Measurements from ENCODE around the gene ALCAM. TPM values are rescaled to one million over a fixed set of nuclear protein-coding genes. Genes with fewer than 3 reads are reported as not detected.
"Not testable (repeated sequence)": the region's sequence is repeated elsewhere in the genome, so short reads cannot be mapped to it uniquely, and the experiment has no call there.

Gene ALCAM
- total RNA-seq, 1 donor from 2014 or later: 90.3 TPM

GRCh38 chr3:105401691-105402149 is 35.0 kb downstream of the ALCAM start:
- Mint-ChIP-seq H3K4me1 (peaks cover 24% of the 10 kb centered on the region), H3K36me3 (peaks cover 28% of the 10 kb centered on the region), H3K27me3 (ENCODE audit: low read depth) (no peaks in the 10 kb centered on the region), H3K9me3 (peaks cover 43% of the 10 kb centered on the region), H3K4me3 (no peak overlapping the region), H3K27ac (no peak overlapping the region)
- DNase-seq (ENCODE audit: low spot score in 2 of 2, unreplicated experiment in 2 of 2): no peak
- no peak for TF ChIP-seq CTCF (IDR thresholded peaks at IDR 0.05; ENCODE audit: unreplicated experiment)

- peaks cover 24% of the 10 kb centered on the region for H3K4me1 Mint-ChIP-seq
- H3K27me3 Mint-ChIP-seq (ENCODE audit: low read depth): no peaks in the 10 kb centered on the region
- H3K4me3 Mint-ChIP-seq: no peak overlapping the region
- peaks cover 49% of the 10 kb centered on the region for H3K9me3 Mint-ChIP-seq
- H3K36me3 Mint-ChIP-seq: peaks cover 33% of the 10 kb centered on the region
- no peak overlapping the region for H3K27ac Mint-ChIP-seq
- no peak for DNase-seq (ENCODE audit: low spot score in 2 of 2, unreplicated experiment in 2 of 2)
- TF ChIP-seq CTCF (IDR thresholded peaks at IDR 0.05; ENCODE audit: unreplicated experiment): no peak
Observed at GRCh38 chr3:105402287-105402801, 35.6 kb downstream of the ALCAM start.

- not testable (repeated sequence) for DNase-seq (ENCODE audit: low spot score in 2 of 2, unreplicated experiment in 2 of 2); H3K27ac Mint-ChIP-seq; H3K4me3 Mint-ChIP-seq; H3K27me3 Mint-ChIP-seq (ENCODE audit: low read depth)
- Mint-ChIP-seq H3K9me3 (peaks cover 54% of the 10 kb centered on the region), H3K36me3 (peaks cover 33% of the 10 kb centered on the region), H3K4me1 (peaks cover 22% of the 10 kb centered on the region)
Observed at GRCh38 chr3:105403034-105403433, 36.3 kb downstream of the ALCAM start.

- Mint-ChIP-seq H3K36me3 (peaks cover 34% of the 10 kb centered on the region), H3K27ac (no peak overlapping the region), H3K27me3 (ENCODE audit: low read depth) (no peaks in the 10 kb centered on the region), H3K4me1 (peaks cover 5% of the 10 kb centered on the region), H3K9me3 (peaks cover 62% of the 10 kb centered on the region), H3K4me3 (no peak overlapping the region)
- DNase-seq (ENCODE audit: low spot score in 2 of 2, unreplicated experiment in 2 of 2): no peak
- TF ChIP-seq CTCF (IDR thresholded peaks at IDR 0.05; ENCODE audit: unreplicated experiment): no peak
Observed at GRCh38 chr3:105406268-105406667, 39.6 kb downstream of the ALCAM start.

GRCh38 chr3:105409364-105409763 is 42.7 kb downstream of the ALCAM start:
- H3K4me1 Mint-ChIP-seq: peaks cover 8% of the 10 kb centered on the region
- peaks cover 15% of the 10 kb centered on the region for H3K36me3 Mint-ChIP-seq
- no peak for DNase-seq (ENCODE audit: low spot score in 2 of 2, unreplicated experiment in 2 of 2)
- H3K4me3 Mint-ChIP-seq: no peak overlapping the region
- TF ChIP-seq CTCF (IDR thresholded peaks at IDR 0.05; ENCODE audit: unreplicated experiment): no peak
- H3K27ac Mint-ChIP-seq: no peak overlapping the region
- H3K9me3 Mint-ChIP-seq: peaks cover 41% of the 10 kb centered on the region
- no peaks in the 10 kb centered on the region for H3K27me3 Mint-ChIP-seq (ENCODE audit: low read depth)

- no peak for DNase-seq (ENCODE audit: low spot score in 2 of 2, unreplicated experiment in 2 of 2)
- Mint-ChIP-seq H3K4me1 (peaks cover 25% of the 10 kb centered on the region), H3K9me3 (peaks cover 10% of the 10 kb centered on the region), H3K36me3 (peaks cover 3% of the 10 kb centered on the region), H3K27ac (no peak overlapping the region), H3K27me3 (ENCODE audit: low read depth) (no peaks in the 10 kb centered on the region), H3K4me3 (no peak overlapping the region)
- no peak for TF ChIP-seq CTCF (IDR thresholded peaks at IDR 0.05; ENCODE audit: unreplicated experiment)
Observed at GRCh38 chr3:105413343-105413887, 46.7 kb downstream of the ALCAM start.
